Measurements from ENCODE around the gene NFASC. TPM values are rescaled to one million over a fixed set of nuclear protein-coding genes. Genes with fewer than 3 reads are reported as not detected.

The NFASC gene
- total and polyA plus RNA-seq, 2 donors from 2014 or later: 23.2 to 29.9 TPM

DNA sequence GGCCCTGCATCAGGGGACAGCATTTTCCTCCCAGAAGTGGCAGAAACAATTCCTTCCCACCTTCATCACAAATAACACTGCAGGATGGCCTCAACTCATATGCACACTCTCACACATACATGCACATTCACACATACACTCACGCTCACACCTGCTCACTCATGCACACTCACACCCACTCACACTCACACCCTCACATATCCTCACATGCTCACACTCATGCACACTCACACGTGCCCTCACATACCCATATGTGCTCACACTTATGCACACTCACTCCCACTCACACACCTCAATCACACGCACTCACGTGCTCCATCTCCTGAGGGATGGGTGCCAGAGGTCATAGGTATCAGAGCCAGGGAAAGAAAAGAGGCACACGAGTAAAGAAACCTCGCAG, 77.1 kb downstream of the NFASC start:
- Histone ChIP-seq H3K27ac (ENCODE audit: low read depth in 2 of 2, low read length in 2 of 2) (no peak overlapping the region), H3K4me1 (ENCODE audit: control insufficient read depth in 2 of 3, insufficient read depth in 2 of 3, low read depth in 1 of 3, low read length in 3 of 3) (peaks cover 0 to 4% (median 0%) of the 10 kb centered on the region in 3 donors), H3K36me3 (ENCODE audit: control insufficient read depth in 2 of 3, insufficient read depth in 3 of 3, low read length in 3 of 3) (peaks cover 2 to 6% (median 3%) of the 10 kb centered on the region in 3 donors), H3K9me3 (ENCODE audit: control insufficient read depth in 2 of 3, insufficient read depth in 1 of 3, low read length in 3 of 3) (no peaks in the 10 kb centered on the region), H3K9ac (ENCODE audit: low read length in 3 of 3) (no peak overlapping the region), H3K27me3 (ENCODE audit: control insufficient read depth, insufficient read depth, low read length) (no peaks in the 10 kb centered on the region), H3K4me3 (ENCODE audit: low read length in 3 of 3) (no peak overlapping the region)
- FAIRE-seq (no peak), DNase-seq (no peak)
- intact Hi-C loops (cut with DNase I): loop anchor here (10.0 kb wide), 1 partner anchor 143 kb away; no protein-coding TSS in a partner anchor
- TF ChIP-seq, protein P1, sequence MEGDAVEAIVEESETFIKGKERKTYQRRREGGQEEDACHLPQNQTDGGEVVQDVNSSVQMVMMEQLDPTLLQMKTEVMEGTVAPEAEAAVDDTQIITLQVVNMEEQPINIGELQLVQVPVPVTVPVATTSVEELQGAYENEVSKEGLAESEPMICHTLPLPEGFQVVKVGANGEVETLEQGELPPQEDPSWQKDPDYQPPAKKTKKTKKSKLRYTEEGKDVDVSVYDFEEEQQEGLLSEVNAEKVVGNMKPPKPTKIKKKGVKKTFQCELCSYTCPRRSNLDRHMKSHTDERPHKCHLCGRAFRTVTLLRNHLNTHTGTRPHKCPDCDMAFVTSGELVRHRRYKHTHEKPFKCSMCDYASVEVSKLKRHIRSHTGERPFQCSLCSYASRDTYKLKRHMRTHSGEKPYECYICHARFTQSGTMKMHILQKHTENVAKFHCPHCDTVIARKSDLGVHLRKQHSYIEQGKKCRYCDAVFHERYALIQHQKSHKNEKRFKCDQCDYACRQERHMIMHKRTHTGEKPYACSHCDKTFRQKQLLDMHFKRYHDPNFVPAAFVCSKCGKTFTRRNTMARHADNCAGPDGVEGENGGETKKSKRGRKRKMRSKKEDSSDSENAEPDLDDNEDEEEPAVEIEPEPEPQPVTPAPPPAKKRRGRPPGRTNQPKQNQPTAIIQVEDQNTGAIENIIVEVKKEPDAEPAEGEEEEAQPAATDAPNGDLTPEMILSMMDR (IDR thresholded peaks at IDR 0.05; ENCODE audit: borderline replicate concordance, extremely low read depth, insufficient read depth): no peak

DNA sequence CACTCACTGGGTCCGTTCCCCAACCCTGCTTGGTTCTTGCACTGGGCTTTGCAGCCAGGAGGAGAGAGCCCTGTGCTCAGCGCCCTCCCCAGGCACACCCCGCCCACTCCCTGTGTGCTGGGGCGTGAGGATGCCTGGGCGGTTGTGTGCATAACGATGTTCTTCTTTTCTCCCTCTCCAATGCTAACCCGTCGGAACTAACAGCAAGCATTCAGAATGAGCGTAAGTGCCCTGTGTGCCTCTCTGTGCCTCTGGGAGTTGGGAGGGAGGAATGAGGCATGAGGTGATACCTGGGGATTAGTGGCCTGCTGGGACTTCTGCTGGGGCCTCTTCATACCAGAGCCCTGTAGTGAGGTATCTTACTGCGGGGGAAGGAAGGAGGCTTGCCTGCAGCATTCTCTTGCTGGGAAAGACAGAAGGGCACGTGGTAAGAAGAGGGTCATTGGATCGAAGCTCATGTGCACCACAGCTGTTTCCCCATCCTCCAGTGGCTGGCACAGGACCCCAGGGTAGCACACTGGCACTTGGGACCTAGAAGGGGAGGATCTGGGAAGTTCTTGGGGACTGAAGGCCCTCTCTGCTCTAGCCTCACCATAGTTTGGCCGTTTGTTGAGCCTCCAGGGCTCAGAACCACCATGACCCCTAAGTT, 79.8 kb downstream of the NFASC start:
- peaks cover 2 to 9% (median 3%) of the 10 kb centered on the region in 3 donors for H3K36me3 ChIP-seq (ENCODE audit: control insufficient read depth in 2 of 3, insufficient read depth in 3 of 3, low read length in 3 of 3)
- no peak overlapping the region for H3K4me3 ChIP-seq (ENCODE audit: low read length in 3 of 3)
- no peak overlapping the region for H3K27ac ChIP-seq (ENCODE audit: low read depth in 2 of 2, low read length in 2 of 2)
- no peak overlapping the region for H3K9ac ChIP-seq (ENCODE audit: low read length in 3 of 3)
- no peaks in the 10 kb centered on the region for H3K9me3 ChIP-seq (ENCODE audit: control insufficient read depth in 2 of 3, insufficient read depth in 1 of 3, low read length in 3 of 3)
- FAIRE-seq (no peak), DNase-seq (no peak)
- no peaks in the 10 kb centered on the region for H3K27me3 ChIP-seq (ENCODE audit: control insufficient read depth, insufficient read depth, low read length)
- H3K4me1 ChIP-seq (ENCODE audit: control insufficient read depth in 2 of 3, insufficient read depth in 2 of 3, low read depth in 1 of 3, low read length in 3 of 3): peaks cover 0 to 4% (median 0%) of the 10 kb centered on the region in 3 donors
- intact Hi-C loops (cut with DNase I): no loop called here
- TF ChIP-seq, protein P1 (IDR thresholded peaks at IDR 0.05; ENCODE audit: borderline replicate concordance, extremely low read depth, insufficient read depth): no peak

DNA sequence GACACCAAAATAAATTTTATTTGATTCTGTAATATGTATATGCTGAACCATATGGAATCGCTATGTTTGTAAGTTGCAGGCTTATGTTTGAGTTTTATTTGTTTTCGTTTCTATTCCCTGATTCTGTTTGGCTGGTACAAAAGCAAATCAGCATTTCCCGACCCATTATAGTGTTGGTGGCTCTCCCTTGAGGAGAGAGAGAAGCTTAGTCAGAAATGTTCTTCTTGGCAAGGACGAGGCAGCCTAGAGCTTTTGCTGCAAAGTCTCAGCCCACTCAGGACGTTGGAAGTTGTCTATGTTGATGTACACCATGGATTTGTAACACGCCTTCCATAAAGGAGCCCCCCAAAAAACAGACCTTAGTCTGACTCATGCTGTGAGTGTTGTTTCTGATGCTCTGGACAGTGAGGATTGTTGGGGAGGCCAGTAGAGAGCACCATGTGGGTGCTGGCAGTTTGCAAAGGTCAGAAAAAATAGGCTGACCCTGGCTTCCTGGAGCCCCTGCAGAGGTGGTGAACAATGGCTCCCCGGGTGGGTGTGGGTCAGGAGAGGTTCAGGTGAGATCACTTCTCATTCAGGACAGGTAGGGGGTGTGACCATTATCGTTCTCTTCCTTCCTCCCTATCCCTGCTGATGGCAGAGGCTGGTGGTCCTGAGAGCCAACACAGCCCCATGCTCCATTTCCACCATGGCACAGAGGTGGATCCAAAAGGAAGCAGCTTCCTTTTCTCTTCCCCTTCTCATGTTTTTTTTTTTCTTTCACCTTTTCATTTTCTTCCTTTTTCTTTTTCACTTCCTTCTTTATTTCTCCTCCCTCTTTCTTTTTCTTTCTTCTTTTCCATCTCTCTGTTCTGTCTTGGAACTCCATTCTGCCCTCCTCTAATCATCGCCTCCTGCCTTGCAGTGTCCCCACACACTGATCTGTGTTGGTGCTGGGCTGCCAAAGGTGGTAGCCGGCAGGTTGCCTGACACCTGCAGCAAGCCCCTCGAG, 88.0 kb downstream of the NFASC start:
- H3K36me3 ChIP-seq (ENCODE audit: control insufficient read depth in 2 of 3, insufficient read depth in 3 of 3, low read length in 3 of 3): peaks cover 0 to 10% (median 3%) of the 10 kb centered on the region in 3 donors
- intact Hi-C loops (cut with DNase I): no loop called here
- no peak overlapping the region for H3K4me3 ChIP-seq (ENCODE audit: low read length in 3 of 3)
- no peaks in the 10 kb centered on the region for H3K9me3 ChIP-seq (ENCODE audit: control insufficient read depth in 2 of 3, insufficient read depth in 1 of 3, low read length in 3 of 3)
- no peak overlapping the region for H3K9ac ChIP-seq (ENCODE audit: low read length in 3 of 3)
- H3K4me1 ChIP-seq (ENCODE audit: control insufficient read depth in 2 of 3, insufficient read depth in 2 of 3, low read depth in 1 of 3, low read length in 3 of 3): no peaks in the 10 kb centered on the region
- no peak for FAIRE-seq
- H3K27ac ChIP-seq (ENCODE audit: low read depth in 2 of 2, low read length in 2 of 2): no peak overlapping the region
- TF ChIP-seq, protein P1 (IDR thresholded peaks at IDR 0.05; ENCODE audit: borderline replicate concordance, extremely low read depth, insufficient read depth): no peak
- DNase-seq: no peak
- no peaks in the 10 kb centered on the region for H3K27me3 ChIP-seq (ENCODE audit: control insufficient read depth, insufficient read depth, low read length)

Data from kidney (tissue), 14 donors.